Measurements from ENCODE around the gene IDH2. TPM values are rescaled to one million over a fixed set of nuclear protein-coding genes. Genes with fewer than 3 reads are reported as not detected.

IDH2 gene
- polyA plus RNA-seq, 1 donor from 2014 or later: 84.7 TPM

DNA sequence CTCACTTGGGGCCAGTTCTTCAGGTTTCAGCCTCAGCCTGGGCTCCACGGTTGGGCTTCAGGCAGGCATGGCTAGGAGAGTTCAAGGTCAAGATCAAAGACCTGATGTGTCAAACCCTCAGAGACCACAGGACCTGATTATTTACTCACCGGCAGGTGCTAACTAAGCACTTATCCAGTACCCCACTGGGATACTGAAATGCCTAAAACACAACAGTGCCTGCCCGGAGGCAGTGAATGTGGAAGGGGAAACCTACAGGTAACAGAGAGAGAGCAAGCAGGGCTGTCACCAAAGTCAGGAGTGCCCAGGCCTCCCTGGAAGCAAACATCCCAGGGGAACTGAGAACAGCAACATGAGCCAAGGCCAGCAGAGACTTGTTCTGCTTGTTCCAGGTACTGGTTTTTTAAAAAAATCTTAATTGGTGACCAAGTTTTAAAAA is 6.7 kb downstream of the IDH2 start:
- Histone ChIP-seq H3K9me2 (ENCODE audit: insufficient read depth, low read length) (no peaks in the 10 kb centered on the region), H3K27me3 (ENCODE audit: insufficient read depth, low read depth, low read length) (no peaks in the 10 kb centered on the region), H3K27ac (ENCODE audit: low read length) (no peak overlapping the region), H4K20me1 (ENCODE audit: insufficient read depth) (no peaks in the 10 kb centered on the region), H2AFZ (ENCODE audit: low read depth, low read length) (no peak overlapping the region), H3K4me2 (ENCODE audit: low read length) (no peak overlapping the region), H3K4me3 (ENCODE audit: low read length) (no peak overlapping the region), H3K9me3 (ENCODE audit: low read length) (no peaks in the 10 kb centered on the region), H3K9ac (ENCODE audit: low read length) (no peak overlapping the region), H3K79me2 (replicated peaks; ENCODE audit: insufficient read depth, low read length) (peaks cover 35% of the 10 kb centered on the region), H3F3A (ENCODE audit: insufficient read depth, low read length, poor library complexity, severe bottlenecking) (no peaks in the 10 kb centered on the region), H3K36me3 (ENCODE audit: insufficient read depth, low read length) (no peaks in the 10 kb centered on the region)
- no peak for TF ChIP-seq SMC3 (conservative IDR thresholded peaks at IDR 0.05; ENCODE audit: poor library complexity)
- TF ChIP-seq RAD21 (conservative IDR thresholded peaks at IDR 0.05): no peak
- TF ChIP-seq EZH2 (IDR thresholded peaks at IDR 0.05; ENCODE audit: borderline replicate concordance, insufficient read depth, low read length, poor library complexity, severe bottlenecking): no peak
- TF ChIP-seq, protein P1, sequence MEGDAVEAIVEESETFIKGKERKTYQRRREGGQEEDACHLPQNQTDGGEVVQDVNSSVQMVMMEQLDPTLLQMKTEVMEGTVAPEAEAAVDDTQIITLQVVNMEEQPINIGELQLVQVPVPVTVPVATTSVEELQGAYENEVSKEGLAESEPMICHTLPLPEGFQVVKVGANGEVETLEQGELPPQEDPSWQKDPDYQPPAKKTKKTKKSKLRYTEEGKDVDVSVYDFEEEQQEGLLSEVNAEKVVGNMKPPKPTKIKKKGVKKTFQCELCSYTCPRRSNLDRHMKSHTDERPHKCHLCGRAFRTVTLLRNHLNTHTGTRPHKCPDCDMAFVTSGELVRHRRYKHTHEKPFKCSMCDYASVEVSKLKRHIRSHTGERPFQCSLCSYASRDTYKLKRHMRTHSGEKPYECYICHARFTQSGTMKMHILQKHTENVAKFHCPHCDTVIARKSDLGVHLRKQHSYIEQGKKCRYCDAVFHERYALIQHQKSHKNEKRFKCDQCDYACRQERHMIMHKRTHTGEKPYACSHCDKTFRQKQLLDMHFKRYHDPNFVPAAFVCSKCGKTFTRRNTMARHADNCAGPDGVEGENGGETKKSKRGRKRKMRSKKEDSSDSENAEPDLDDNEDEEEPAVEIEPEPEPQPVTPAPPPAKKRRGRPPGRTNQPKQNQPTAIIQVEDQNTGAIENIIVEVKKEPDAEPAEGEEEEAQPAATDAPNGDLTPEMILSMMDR (IDR thresholded peaks at IDR 0.05; ENCODE audit: poor library complexity, severe bottlenecking): no peak
- TF ChIP-seq POLR2AphosphoS5 (IDR thresholded peaks at IDR 0.05): no peak
- TF ChIP-seq, protein P2, sequence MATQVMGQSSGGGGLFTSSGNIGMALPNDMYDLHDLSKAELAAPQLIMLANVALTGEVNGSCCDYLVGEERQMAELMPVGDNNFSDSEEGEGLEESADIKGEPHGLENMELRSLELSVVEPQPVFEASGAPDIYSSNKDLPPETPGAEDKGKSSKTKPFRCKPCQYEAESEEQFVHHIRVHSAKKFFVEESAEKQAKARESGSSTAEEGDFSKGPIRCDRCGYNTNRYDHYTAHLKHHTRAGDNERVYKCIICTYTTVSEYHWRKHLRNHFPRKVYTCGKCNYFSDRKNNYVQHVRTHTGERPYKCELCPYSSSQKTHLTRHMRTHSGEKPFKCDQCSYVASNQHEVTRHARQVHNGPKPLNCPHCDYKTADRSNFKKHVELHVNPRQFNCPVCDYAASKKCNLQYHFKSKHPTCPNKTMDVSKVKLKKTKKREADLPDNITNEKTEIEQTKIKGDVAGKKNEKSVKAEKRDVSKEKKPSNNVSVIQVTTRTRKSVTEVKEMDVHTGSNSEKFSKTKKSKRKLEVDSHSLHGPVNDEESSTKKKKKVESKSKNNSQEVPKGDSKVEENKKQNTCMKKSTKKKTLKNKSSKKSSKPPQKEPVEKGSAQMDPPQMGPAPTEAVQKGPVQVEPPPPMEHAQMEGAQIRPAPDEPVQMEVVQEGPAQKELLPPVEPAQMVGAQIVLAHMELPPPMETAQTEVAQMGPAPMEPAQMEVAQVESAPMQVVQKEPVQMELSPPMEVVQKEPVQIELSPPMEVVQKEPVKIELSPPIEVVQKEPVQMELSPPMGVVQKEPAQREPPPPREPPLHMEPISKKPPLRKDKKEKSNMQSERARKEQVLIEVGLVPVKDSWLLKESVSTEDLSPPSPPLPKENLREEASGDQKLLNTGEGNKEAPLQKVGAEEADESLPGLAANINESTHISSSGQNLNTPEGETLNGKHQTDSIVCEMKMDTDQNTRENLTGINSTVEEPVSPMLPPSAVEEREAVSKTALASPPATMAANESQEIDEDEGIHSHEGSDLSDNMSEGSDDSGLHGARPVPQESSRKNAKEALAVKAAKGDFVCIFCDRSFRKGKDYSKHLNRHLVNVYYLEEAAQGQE (IDR thresholded peaks at IDR 0.05; ENCODE audit: borderline replicate concordance): no peak
- no peak for TF ChIP-seq EP300 (conservative IDR thresholded peaks at IDR 0.05; ENCODE audit: poor library complexity, severe bottlenecking)
- TF ChIP-seq TAF1 (IDR thresholded peaks at IDR 0.05; ENCODE audit: low read depth): no peak
- no peak for TF ChIP-seq MXI1 (conservative IDR thresholded peaks at IDR 0.05; ENCODE audit: poor library complexity, severe bottlenecking)

DNA sequence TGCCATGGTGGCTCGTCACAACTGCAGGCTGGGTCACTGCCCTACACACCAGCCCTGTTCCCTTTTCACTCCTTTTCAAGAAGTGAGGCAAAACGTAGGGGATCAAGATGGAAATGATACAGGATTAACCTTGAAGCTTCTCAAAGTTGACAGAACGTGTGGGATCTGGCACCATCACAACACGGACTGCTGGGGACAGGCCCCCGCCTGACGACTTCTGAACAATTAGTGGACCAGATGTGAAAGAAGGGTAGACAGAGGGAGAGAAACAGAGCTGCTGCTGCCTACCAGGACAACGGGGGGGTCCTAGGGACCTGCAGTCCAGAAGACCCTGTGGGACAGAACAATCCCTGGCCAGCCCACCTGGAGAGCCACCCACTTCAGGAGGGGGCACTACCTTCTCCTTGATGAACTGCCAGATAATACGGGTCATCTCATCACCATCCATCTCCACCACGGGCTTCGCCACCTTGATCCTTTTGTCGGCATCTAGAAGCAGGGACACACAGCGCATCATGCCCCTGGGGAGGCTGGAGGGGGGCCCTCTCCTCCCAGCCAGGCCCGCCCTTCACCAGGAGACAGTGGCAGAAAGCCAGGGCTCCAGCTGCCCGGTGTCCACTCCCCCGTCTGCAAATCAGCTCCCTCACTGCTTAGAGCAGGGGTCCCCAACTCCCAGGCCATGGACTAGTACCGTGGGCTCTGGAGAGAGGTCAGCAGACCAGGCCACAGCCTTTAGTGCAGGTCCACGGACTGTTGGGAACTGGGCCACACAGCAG is 10.9 kb downstream of the IDH2 start:
- no peaks in the 10 kb centered on the region for H4K20me1 ChIP-seq (ENCODE audit: insufficient read depth)
- H3K27ac ChIP-seq (ENCODE audit: low read length): no peak overlapping the region
- H3K9me3 ChIP-seq (ENCODE audit: low read length): no peaks in the 10 kb centered on the region
- H3K79me2 ChIP-seq (replicated peaks; ENCODE audit: insufficient read depth, low read length): peaks cover 16% of the 10 kb centered on the region
- H3F3A ChIP-seq (ENCODE audit: insufficient read depth, low read length, poor library complexity, severe bottlenecking): no peaks in the 10 kb centered on the region
- TF ChIP-seq, protein P2 (IDR thresholded peaks at IDR 0.05; ENCODE audit: borderline replicate concordance): no peak
- TF ChIP-seq EP300 (conservative IDR thresholded peaks at IDR 0.05; ENCODE audit: poor library complexity, severe bottlenecking) (no peak), MXI1 (conservative IDR thresholded peaks at IDR 0.05; ENCODE audit: poor library complexity, severe bottlenecking) (no peak), SMC3 (conservative IDR thresholded peaks at IDR 0.05; ENCODE audit: poor library complexity) (no peak), TAF1 (IDR thresholded peaks at IDR 0.05; ENCODE audit: low read depth) (no peak), RAD21 (conservative IDR thresholded peaks at IDR 0.05) (no peak), POLR2AphosphoS5 (IDR thresholded peaks at IDR 0.05) (no peak), EZH2 (IDR thresholded peaks at IDR 0.05; ENCODE audit: borderline replicate concordance, insufficient read depth, low read length, poor library complexity, severe bottlenecking) (no peak)
- TF ChIP-seq, protein P1 (IDR thresholded peaks at IDR 0.05; ENCODE audit: poor library complexity, severe bottlenecking): no peak
- H3K4me2 ChIP-seq (ENCODE audit: low read length): no peak overlapping the region
- H2AFZ ChIP-seq (ENCODE audit: low read depth, low read length): no peak overlapping the region
- no peak overlapping the region for H3K4me3 ChIP-seq (ENCODE audit: low read length)
- H3K36me3 ChIP-seq (ENCODE audit: insufficient read depth, low read length): no peaks in the 10 kb centered on the region
- H3K27me3 ChIP-seq (ENCODE audit: insufficient read depth, low read depth, low read length): no peaks in the 10 kb centered on the region
- H3K9ac ChIP-seq (ENCODE audit: low read length): no peak overlapping the region
- no peaks in the 10 kb centered on the region for H3K9me2 ChIP-seq (ENCODE audit: insufficient read depth, low read length)

Data from neural cell (in vitro differentiated cells).